HEK293 (cell line): Measurements from ENCODE around the gene NHSL2.

ENCODE experiments used
- CTCF ChIA-PET: fragments of 350-600 bp; formaldehyde crosslinking; extraction: SDS; loops from one replicate; lab custom pipeline; 2021; ENCODE audit warnings: antibody characterized with exemption; lab: Yijun Ruan, JAX
- POLR2A ChIA-PET: fragments of 300-600 bp; formaldehyde crosslinking; extraction: SDS; loops from one replicate; lab custom pipeline; 2020; ENCODE audit warnings: antibody characterized with exemption, inconsistent platforms; lab: Yijun Ruan, JAX
- H3K27ac ChIP-seq: fragments of 200-500 bp; sonication (Bioruptor generic); 2 replicates; pipeline ENCODE4 v1.5.1; 2014; ENCODE audit warnings: low read depth, low read length, control low read depth, inconsistent platforms; ENCODE audit errors: extremely low read depth
- H3K36me3 ChIP-seq, 2 experiments: fragments of 200-500 bp in 1 of 2; sonication (Bioruptor generic) in 1 of 2; 1 replicate in 1 of 2; 2 replicates in 1 of 2; pipeline ENCODE4 v1.5.1; 2014 to 2017; ENCODE audit warnings: inconsistent platforms in 2 of 2, low read length in 2 of 2; ENCODE audit not compliant: control insufficient read depth in 2 of 2, insufficient read depth in 1 of 2
- H3K4me1 ChIP-seq: fragments of 200-500 bp; sonication (Bioruptor generic); 2 replicates; pipeline ENCODE4 v1.5.1; 2014; ENCODE audit warnings: mild to moderate bottlenecking, low read length, inconsistent platforms; ENCODE audit not compliant: control insufficient read depth, insufficient read depth
- H3K4me3 ChIP-seq: 2 replicates; pipeline ENCODE4 v1.5.1; 2011; ENCODE audit warnings: low read depth, mild to moderate bottlenecking, control low read depth, low read length, moderate library complexity
- H3K9me3 ChIP-seq: fragments of 200-500 bp; sonication (Bioruptor generic); 2 replicates; pipeline ENCODE4 v1.5.1; 2014; ENCODE audit warnings: low read depth, low read length, inconsistent platforms; ENCODE audit not compliant: control insufficient read depth, insufficient read depth
- BCL11A ChIP-seq: fragments of 450-650 bp; formaldehyde crosslinking; IDR thresholded peaks from 2 replicates; pipeline ENCODE4 v1.5.1; 2016; ENCODE audit warnings: low read depth, missing biosample characterization, missing genetic modification characterization
- HOXA7 ChIP-seq: sonication (generic); formaldehyde crosslinking; IDR thresholded peaks from 2 replicates; pipeline ENCODE4 v1.8.1; 2022; ENCODE audit warnings: missing genetic modification reagents, borderline replicate concordance
- SP2 ChIP-seq: fragments of 450-650 bp; formaldehyde crosslinking; IDR thresholded peaks from 2 replicates; pipeline ENCODE4 v1.5.1; 2016; ENCODE audit warnings: missing biosample characterization, missing genetic modification characterization
- SP3 ChIP-seq: fragments of 450-650 bp; formaldehyde crosslinking; IDR thresholded peaks from 2 replicates; pipeline ENCODE4 v1.5.1; 2016; ENCODE audit warnings: missing biosample characterization, missing genetic modification characterization
- ZFHX2 ChIP-seq: fragments of 450-650 bp; formaldehyde crosslinking; conservative IDR thresholded peaks from 2 replicates; pipeline ENCODE4 v1.5.1; 2016; ENCODE audit warnings: missing biosample characterization, missing genetic modification characterization
- ZNF174 ChIP-seq: fragments of 450-650 bp; formaldehyde crosslinking; IDR thresholded peaks from 2 replicates; pipeline ENCODE4 v1.5.0; 2017; ENCODE audit warnings: missing biosample characterization, mild to moderate bottlenecking, missing genetic modification characterization
- ZNF610 ChIP-seq: fragments of 450-650 bp; formaldehyde crosslinking; IDR thresholded peaks from 2 replicates; pipeline ENCODE4 v1.5.1; 2016; ENCODE audit warnings: missing biosample characterization, missing genetic modification characterization, borderline replicate concordance
- ZNF791 ChIP-seq: fragments of 450-650 bp; formaldehyde crosslinking; IDR thresholded peaks from 2 replicates; pipeline ENCODE4 v1.5.1; 2016; ENCODE audit warnings: missing biosample characterization, missing genetic modification characterization
- TF ChIP-seq, protein P1 (sequence below): fragments of 450-650 bp; formaldehyde crosslinking; IDR thresholded peaks from 2 replicates; pipeline ENCODE4 v1.5.1; 2016; ENCODE audit warnings: missing biosample characterization, missing genetic modification characterization, borderline replicate concordance
- TF ChIP-seq, protein P2 (sequence below): fragments of 450-650 bp; formaldehyde crosslinking; IDR thresholded peaks from 2 replicates; pipeline ENCODE4 v1.5.1; 2016; ENCODE audit warnings: missing biosample characterization, missing genetic modification characterization
- TF ChIP-seq, protein P3 (sequence below): fragments of 450-650 bp; formaldehyde crosslinking; IDR thresholded peaks from 2 replicates; pipeline ENCODE4 v1.5.1; 2016; ENCODE audit warnings: missing biosample characterization, missing genetic modification characterization
- TF ChIP-seq, protein P4 (sequence below): fragments of 450-650 bp; formaldehyde crosslinking; IDR thresholded peaks from 2 replicates; pipeline ENCODE4 v1.5.1; 2016; ENCODE audit warnings: missing biosample characterization, missing genetic modification characterization

The NHSL2 gene

DNA sequence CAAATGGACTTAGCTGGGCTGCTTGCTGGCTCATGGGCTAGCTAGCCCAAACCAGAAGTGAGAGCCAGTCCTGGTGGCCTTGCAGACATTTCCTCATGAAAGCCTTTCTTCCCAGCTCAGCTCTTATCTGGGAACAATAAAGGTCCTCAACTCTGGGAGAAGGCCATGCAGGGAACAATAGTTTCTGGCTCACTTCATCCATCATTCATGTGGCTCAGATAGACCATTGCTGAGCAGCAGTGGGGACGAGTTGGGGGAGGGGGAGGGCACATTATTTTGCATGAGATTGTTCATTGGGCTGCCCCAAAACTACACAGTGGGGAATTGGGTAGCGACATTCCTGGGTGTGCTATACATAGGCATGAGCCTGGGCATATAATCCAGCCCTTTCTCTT, 47.6 kb downstream of the NHSL2 start:
- CTCF ChIA-PET: interaction anchor here (0.6 kb wide), 1 partner anchor 14 kb away, joined by 3 read pairs; no protein-coding TSS in a partner anchor
- Histone ChIP-seq H3K4me3 (no peak overlapping the region), H3K9me3 (peaks cover 4% of the 10 kb centered on the region)

More for the DNA sequence above, 47.6 kb downstream of the NHSL2 start:
- H3K27ac ChIP-seq: no peak overlapping the region
- H3K4me1 ChIP-seq: no peaks in the 10 kb centered on the region
- POLR2A ChIA-PET: no interaction called here
- TF ChIP-seq ZNF174 (tag by site-specific recombination): no peak
- TF ChIP-seq, protein P1, sequence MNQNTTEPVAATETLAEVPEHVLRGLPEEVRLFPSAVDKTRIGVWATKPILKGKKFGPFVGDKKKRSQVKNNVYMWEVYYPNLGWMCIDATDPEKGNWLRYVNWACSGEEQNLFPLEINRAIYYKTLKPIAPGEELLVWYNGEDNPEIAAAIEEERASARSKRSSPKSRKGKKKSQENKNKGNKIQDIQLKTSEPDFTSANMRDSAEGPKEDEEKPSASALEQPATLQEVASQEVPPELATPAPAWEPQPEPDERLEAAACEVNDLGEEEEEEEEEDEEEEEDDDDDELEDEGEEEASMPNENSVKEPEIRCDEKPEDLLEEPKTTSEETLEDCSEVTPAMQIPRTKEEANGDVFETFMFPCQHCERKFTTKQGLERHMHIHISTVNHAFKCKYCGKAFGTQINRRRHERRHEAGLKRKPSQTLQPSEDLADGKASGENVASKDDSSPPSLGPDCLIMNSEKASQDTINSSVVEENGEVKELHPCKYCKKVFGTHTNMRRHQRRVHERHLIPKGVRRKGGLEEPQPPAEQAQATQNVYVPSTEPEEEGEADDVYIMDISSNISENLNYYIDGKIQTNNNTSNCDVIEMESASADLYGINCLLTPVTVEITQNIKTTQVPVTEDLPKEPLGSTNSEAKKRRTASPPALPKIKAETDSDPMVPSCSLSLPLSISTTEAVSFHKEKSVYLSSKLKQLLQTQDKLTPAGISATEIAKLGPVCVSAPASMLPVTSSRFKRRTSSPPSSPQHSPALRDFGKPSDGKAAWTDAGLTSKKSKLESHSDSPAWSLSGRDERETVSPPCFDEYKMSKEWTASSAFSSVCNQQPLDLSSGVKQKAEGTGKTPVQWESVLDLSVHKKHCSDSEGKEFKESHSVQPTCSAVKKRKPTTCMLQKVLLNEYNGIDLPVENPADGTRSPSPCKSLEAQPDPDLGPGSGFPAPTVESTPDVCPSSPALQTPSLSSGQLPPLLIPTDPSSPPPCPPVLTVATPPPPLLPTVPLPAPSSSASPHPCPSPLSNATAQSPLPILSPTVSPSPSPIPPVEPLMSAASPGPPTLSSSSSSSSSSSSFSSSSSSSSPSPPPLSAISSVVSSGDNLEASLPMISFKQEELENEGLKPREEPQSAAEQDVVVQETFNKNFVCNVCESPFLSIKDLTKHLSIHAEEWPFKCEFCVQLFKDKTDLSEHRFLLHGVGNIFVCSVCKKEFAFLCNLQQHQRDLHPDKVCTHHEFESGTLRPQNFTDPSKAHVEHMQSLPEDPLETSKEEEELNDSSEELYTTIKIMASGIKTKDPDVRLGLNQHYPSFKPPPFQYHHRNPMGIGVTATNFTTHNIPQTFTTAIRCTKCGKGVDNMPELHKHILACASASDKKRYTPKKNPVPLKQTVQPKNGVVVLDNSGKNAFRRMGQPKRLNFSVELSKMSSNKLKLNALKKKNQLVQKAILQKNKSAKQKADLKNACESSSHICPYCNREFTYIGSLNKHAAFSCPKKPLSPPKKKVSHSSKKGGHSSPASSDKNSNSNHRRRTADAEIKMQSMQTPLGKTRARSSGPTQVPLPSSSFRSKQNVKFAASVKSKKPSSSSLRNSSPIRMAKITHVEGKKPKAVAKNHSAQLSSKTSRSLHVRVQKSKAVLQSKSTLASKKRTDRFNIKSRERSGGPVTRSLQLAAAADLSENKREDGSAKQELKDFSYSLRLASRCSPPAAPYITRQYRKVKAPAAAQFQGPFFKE: no peak
- TF ChIP-seq, protein P2, sequence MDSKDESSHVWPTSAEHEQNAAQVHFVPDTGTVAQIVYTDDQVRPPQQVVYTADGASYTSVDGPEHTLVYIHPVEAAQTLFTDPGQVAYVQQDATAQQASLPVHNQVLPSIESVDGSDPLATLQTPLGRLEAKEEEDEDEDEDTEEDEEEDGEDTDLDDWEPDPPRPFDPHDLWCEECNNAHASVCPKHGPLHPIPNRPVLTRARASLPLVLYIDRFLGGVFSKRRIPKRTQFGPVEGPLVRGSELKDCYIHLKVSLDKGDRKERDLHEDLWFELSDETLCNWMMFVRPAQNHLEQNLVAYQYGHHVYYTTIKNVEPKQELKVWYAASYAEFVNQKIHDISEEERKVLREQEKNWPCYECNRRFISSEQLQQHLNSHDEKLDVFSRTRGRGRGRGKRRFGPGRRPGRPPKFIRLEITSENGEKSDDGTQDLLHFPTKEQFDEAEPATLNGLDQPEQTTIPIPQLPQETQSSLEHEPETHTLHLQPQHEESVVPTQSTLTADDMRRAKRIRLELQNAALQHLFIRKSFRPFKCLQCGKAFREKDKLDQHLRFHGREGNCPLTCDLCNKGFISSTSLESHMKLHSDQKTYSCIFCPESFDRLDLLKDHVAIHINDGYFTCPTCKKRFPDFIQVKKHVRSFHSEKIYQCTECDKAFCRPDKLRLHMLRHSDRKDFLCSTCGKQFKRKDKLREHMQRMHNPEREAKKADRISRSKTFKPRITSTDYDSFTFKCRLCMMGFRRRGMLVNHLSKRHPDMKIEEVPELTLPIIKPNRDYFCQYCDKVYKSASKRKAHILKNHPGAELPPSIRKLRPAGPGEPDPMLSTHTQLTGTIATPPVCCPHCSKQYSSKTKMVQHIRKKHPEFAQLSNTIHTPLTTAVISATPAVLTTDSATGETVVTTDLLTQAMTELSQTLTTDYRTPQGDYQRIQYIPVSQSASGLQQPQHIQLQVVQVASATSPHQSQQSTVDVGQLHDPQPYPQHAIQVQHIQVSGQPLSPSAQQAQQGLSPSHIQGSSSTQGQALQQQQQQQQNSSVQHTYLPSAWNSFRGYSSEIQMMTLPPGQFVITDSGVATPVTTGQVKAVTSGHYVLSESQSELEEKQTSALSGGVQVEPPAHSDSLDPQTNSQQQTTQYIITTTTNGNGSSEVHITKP: no peak
- TF ChIP-seq ZNF610 (tag by site-specific recombination): no peak
- TF ChIP-seq BCL11A: no peak
- no peak for TF ChIP-seq ZFHX2 (tag by site-specific recombination)
- no peak for TF ChIP-seq ZNF791 (tag by site-specific recombination)
- TF ChIP-seq, protein P3, sequence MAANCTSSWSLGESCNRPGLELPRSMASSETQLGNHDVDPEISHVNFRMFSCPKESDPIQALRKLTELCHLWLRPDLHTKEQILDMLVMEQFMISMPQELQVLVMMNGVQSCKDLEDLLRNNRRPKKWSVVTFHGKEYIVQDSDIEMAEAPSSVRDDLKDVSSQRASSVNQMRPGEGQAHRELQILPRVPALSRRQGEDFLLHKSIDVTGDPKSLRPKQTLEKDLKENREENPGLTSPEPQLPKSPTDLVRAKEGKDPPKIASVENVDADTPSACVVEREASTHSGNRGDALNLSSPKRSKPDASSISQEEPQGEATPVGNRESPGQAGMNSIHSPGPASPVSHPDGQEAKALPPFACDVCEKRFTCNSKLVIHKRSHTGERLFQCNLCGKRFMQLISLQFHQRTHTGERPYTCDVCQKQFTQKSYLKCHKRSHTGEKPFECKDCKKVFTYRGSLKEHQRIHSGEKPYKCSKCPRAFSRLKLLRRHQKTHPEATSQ (tag by site-specific recombination): no peak
- TF ChIP-seq, protein P4, sequence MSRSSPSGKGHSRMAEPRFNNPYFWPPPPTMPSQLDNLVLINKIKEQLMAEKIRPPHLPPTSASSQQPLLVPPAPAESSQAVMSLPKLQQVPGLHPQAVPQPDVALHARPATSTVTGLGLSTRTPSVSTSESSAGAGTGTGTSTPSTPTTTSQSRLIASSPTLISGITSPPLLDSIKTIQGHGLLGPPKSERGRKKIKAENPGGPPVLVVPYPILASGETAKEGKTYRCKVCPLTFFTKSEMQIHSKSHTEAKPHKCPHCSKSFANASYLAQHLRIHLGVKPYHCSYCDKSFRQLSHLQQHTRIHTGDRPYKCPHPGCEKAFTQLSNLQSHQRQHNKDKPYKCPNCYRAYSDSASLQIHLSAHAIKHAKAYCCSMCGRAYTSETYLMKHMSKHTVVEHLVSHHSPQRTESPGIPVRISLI (tag by site-specific recombination): no peak
- no peak for TF ChIP-seq HOXA7
- no peak for TF ChIP-seq SP3
- no peak for TF ChIP-seq SP2 (tag by site-specific recombination)
- no peaks in the 10 kb centered on the region; a peak in 1 of 3 replicates for H3K36me3 ChIP-seq
